Small intestine (tissue), 7 donors: Measurements from ENCODE around the gene FMC1. TPM values are rescaled to one million over a fixed set of nuclear protein-coding genes. Genes with fewer than 3 reads are reported as not detected.
A peak's percentile ranks its signal among the peaks of the same experiment; 100 is the strongest.
"Not testable (repeated sequence)": the region's sequence is repeated elsewhere in the genome, so short reads cannot be mapped to it uniquely, and the experiment has no call there.

Experiments used
- DNase-seq, 2 donors: peaks; one replicate each; pipeline versions ENCODE4 v3.0.0 to v3.0.0-alpha.2; 2013
- FAIRE-seq: peaks from 2 replicates; lab custom pipeline; 2012; peaks lifted over from hg19 to GRCh38; lab: Jason Lieb, UNC
- H3K27ac ChIP-seq, 3 donors: one replicate each; pipeline ENCODE4 v1.5.1; 2013; ENCODE audit warnings: low read length in 2 of 3, mild to moderate bottlenecking in 2 of 3, control low read depth in 1 of 3, inconsistent platforms in 1 of 3, low read depth in 1 of 3, moderate library complexity in 1 of 3
- H3K27me3 ChIP-seq, 3 donors: one replicate each; pipeline ENCODE4 v1.6.1; 2013; ENCODE audit warnings: low read length in 3 of 3, inconsistent platforms in 1 of 3; ENCODE audit not compliant: control insufficient read depth in 3 of 3, insufficient read depth in 3 of 3
- H3K36me3 ChIP-seq, 3 donors: one replicate each; pipeline ENCODE4 v1.6.1; 2013; ENCODE audit warnings: low read length in 3 of 3, inconsistent platforms in 1 of 3, low read depth in 1 of 3, mild to moderate bottlenecking in 1 of 3, moderate library complexity in 1 of 3; ENCODE audit not compliant: control insufficient read depth in 3 of 3, insufficient read depth in 2 of 3
- H3K4me1 ChIP-seq, 3 donors: one replicate each; pipeline ENCODE4 v1.6.1; 2013; ENCODE audit warnings: low read length in 2 of 3, inconsistent platforms in 1 of 3, low read depth in 1 of 3, mild to moderate bottlenecking in 1 of 3, moderate library complexity in 1 of 3; ENCODE audit not compliant: control insufficient read depth in 3 of 3, insufficient read depth in 2 of 3
- H3K4me3 ChIP-seq, 3 donors: one replicate each; pipeline ENCODE4 v1.5.1; 2013; ENCODE audit warnings: low read length in 3 of 3, control low read depth in 1 of 3, inconsistent platforms in 1 of 3, low read depth in 1 of 3, mild to moderate bottlenecking in 1 of 3, moderate library complexity in 1 of 3
- H3K9me3 ChIP-seq, 2 donors: one replicate each; pipeline ENCODE4 v1.6.1; 2013; ENCODE audit warnings: low read depth in 1 of 2, low read length in 1 of 2; ENCODE audit not compliant: control insufficient read depth in 2 of 2, insufficient read depth in 1 of 2
- WGBS, 3 donors: extraction: QIAGEN DNeasy Blood & Tissue Kit; methylation state at CpG; one replicate each; pipeline ENCODE4 v1.1.7; 2013; 5-methylcytosine and 5-hydroxymethylcytosine counted together
- polyA plus RNA-seq, 4 donors: library from polyadenylated mRNA; stranded (reverse) in 3 of 4; unstranded in 1 of 4; fragments of 200-250 nt in 3 of 4; fragments of 120-200 nt in 1 of 4; gene quantifications; one replicate each; pipeline versions ENCODE4 v1.2.1 to v1.2.3, GENCODE V29; 2013
- donor health status: healthy with polysubstance abuse.
- donor health status: control.
- donor health status: control.
- donor health status: Bipolar disorder and iron deficiency.
- donor health status: healthy.

The FMC1 gene
- polyA plus RNA-seq, 4 donors, result 20.4 to 35.6 (median 26.4) TPM

GRCh38 chr7:139345042-139345441 lies 3.9 kb downstream of the FMC1 start:
- peaks cover 0 to 5% (median 0%) of the 10 kb centered on the region in 3 donors for H3K4me1 ChIP-seq
- H3K36me3 ChIP-seq, result peaks cover 0 to 14% (median 5%) of the 10 kb centered on the region in 3 donors
- FAIRE-seq (no peak), DNase-seq (no peak)
- H3K27ac ChIP-seq, result no peak overlapping the region
- no peaks in the 10 kb centered on the region for H3K9me3 ChIP-seq
- 80 to 95% (median 87%) methylated on average over 1 of the region's 1 CpG for WGBS, 3 donors
- H3K4me3 ChIP-seq, result no peak overlapping the region
- no peaks in the 10 kb centered on the region for H3K27me3 ChIP-seq

GRCh38 chr7:139351027-139351426 lies 9.9 kb downstream of the FMC1 start:
- 91 to 97% (median 92%) methylated on average over 2 of the region's 2 CpGs for WGBS, 3 donors
- Histone ChIP-seq H3K4me3 (no peak overlapping the region), H3K4me1 (no peaks in the 10 kb centered on the region), H3K9me3 (no peaks in the 10 kb centered on the region), H3K36me3 (peaks cover 0 to 33% (median 4%) of the 10 kb centered on the region in 3 donors), H3K27ac (no peak overlapping the region), H3K27me3 (no peaks in the 10 kb centered on the region)
- no peak for DNase-seq
- FAIRE-seq, result no peak

DNA sequence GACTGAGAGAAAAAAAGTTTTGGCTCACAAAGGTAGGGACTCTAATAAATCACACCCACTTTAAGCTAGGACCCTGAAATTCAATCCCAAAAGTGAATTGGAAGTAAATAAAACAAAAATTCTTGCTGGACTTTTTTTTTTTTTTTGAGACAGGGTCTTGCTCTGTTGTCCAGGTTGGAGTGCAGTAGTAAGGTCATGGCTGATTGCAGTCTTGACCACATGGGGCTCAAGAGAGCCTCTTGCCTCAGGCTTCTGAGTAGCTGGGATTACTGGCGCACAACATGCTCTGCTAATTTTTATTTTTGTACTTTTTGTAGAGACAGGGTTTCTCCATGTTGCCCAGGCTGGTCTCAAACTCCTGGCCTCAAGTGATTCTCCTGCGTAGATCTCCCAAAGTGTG lies 13.6 kb downstream of the FMC1 start:
- WGBS, 3 donors, result 97 to 100% (median 98%) methylated on average over 2 of the region's 2 CpGs
- Histone ChIP-seq H3K4me3 (no peak overlapping the region), H3K4me1 (no peaks in the 10 kb centered on the region), H3K9me3 (no peaks in the 10 kb centered on the region), H3K27ac (no peak overlapping the region), H3K27me3 (no peaks in the 10 kb centered on the region), H3K36me3 (peaks cover 0 to 22% (median 0%) of the 10 kb centered on the region in 3 donors)
- DNase-seq, result no peak
- FAIRE-seq, result no peak

DNA sequence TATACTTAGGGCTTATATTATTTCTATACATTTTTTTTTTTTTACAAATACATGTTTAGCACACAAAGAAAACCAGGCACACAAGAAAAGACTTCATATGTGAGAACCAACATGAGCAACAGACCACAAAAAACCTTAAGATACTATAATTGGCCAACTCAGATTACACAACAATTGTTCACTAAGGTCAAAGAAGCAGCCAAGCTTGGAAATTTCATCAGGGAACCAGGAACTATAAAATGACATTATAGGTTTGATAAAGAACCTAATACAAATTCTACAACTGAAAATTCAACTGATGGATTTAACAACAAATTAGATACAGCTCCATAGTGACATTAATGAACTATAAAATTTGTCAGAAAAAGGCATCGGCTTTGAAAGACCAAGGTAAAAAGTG lies 14.2 kb downstream of the FMC1 start:
- no peak for FAIRE-seq
- peaks cover 0 to 22% (median 0%) of the 10 kb centered on the region in 3 donors for H3K36me3 ChIP-seq
- 97 to 100% (median 99%) methylated on average over 1 of the region's 1 CpG for WGBS, 3 donors
- no peaks in the 10 kb centered on the region for H3K9me3 ChIP-seq
- H3K4me1 ChIP-seq, result no peaks in the 10 kb centered on the region
- no peak overlapping the region for H3K27ac ChIP-seq
- no peaks in the 10 kb centered on the region for H3K27me3 ChIP-seq
- DNase-seq, result no peak
- H3K4me3 ChIP-seq, result no peak overlapping the region

DNA sequence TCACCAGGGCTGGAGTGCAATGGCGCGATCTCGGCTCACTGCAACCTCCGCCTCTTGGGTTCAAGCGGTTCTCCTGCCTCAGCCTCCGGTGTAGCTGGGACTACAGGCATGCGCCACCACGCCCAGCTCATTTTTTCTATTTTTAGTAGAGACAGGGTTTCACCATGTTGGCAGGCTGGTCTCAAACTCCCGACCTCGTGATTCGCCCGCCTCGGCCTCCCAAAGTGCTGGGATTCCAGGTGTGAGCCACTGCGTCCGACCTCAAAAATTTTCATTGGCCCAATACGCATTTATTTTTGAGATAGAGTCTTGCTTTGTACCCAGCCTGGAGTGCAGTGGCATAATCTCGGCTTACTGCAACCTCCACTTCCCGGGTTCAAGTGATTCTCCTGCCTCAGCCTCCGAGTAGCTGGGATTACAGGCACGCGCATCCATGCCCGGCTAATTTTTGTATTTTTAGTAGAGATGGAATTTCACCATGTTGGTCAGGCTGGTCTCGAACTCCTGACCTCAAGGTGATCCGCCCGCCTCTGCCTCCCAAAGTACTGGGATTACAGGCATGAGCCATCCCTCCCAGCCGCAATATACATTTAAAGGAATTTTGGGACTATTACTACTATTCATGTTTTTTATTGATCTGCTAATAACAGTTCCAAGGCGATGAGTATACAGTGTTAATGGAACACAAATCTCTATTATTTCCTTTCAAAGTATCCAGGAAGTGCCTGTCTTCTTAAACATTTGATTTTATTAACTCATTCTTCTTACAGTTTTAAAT lies 16.8 kb downstream of the FMC1 start:
- 90 to 92% (median 91%) methylated on average over 27 of the region's 27 CpGs for WGBS, 3 donors
- H3K27me3 ChIP-seq, H3K9me3 ChIP-seq, H3K4me3 ChIP-seq, H3K4me1 ChIP-seq, DNase-seq, FAIRE-seq: not testable (repeated sequence)
- Histone ChIP-seq H3K27ac (peak overlapping the region in 2 of 3 donors; percentile 49 to 92), H3K36me3 (peaks cover 0 to 12% (median 0%) of the 10 kb centered on the region in 3 donors)

- peak overlapping the region; percentile 93 to 96 (median 94) for H3K4me3 ChIP-seq
- FAIRE-seq (no peak), DNase-seq (peak; percentile 41 to 51)
- no peaks in the 10 kb centered on the region for H3K9me3 ChIP-seq
- peak overlapping the region; percentile 92 to 100 (median 99) for H3K27ac ChIP-seq
- peaks cover 0 to 6% (median 5%) of the 10 kb centered on the region in 3 donors for H3K4me1 ChIP-seq
- H3K36me3 ChIP-seq, result peaks cover 0 to 10% (median 0%) of the 10 kb centered on the region in 3 donors
- H3K27me3 ChIP-seq, result no peaks in the 10 kb centered on the region
- 0 to 1% (median 1%) methylated on average over 39 of the region's 39 CpGs for WGBS, 3 donors
Measured at GRCh38 chr7:139358541-139359365, 17.6 kb downstream of the FMC1 start.

- no peaks in the 10 kb centered on the region for H3K27me3 ChIP-seq
- 0% methylated on average over 79 to 98 of the region's 98 CpGs for WGBS, 3 donors
- H3K27ac ChIP-seq, result peak within 1 kb of the TSS; percentile 92 to 100 (median 99)
- H3K4me3 ChIP-seq, result peak within 1 kb of the TSS; percentile 93 to 96 (median 94)
- H3K9me3 ChIP-seq, result no peaks in the 10 kb centered on the region
- H3K36me3 ChIP-seq, result peaks cover 0 to 9% (median 0%) of the 10 kb centered on the region in 3 donors
- DNase-seq (peak; percentile 98 to 100), FAIRE-seq (no peak)
- H3K4me1 ChIP-seq, result peaks cover 0 to 6% (median 5%) of the 10 kb centered on the region in 3 donors
Measured at GRCh38 chr7:139359366-139360209, 18.5 kb downstream of the FMC1 start, which contains the start of gene LUC7L2. Gene LUC7L2, plus strand, starts transcription at chr7:139359894. Its CDS starts 368 bp downstream, at chr7:139360262.
